Sigmoid colon (tissue), 7 donors: ENCODE results near the gene IL3RA. TPM values are rescaled to one million over a fixed set of nuclear protein-coding genes. Genes with fewer than 3 reads are reported as not detected.
"Not testable (repeated sequence)": the region's sequence is repeated elsewhere in the genome, so short reads cannot be mapped to it uniquely, and the experiment has no call there.

ENCODE experiments used
- DNase-seq: peaks from one replicate; pipeline ENCODE4 v3.0.0-alpha.2; 2019
- H3K27ac ChIP-seq, 4 donors: fragments of 200-600 bp; sonication (generic); one replicate each; pipeline ENCODE4 v1.5.1; 2016 to 2019; ENCODE audit warnings: mild to moderate bottlenecking in 1 of 4
- H3K27me3 ChIP-seq, 3 donors: fragments of 200-600 bp; sonication (generic); one replicate each; pipeline ENCODE4 v1.5.1; 2019; ENCODE audit warnings: mild to moderate bottlenecking in 1 of 3
- H3K36me3 ChIP-seq, 4 donors: fragments of 200-600 bp; sonication (generic); one replicate each; pipeline ENCODE4 v1.5.1; 2016 to 2019
- H3K4me1 ChIP-seq, 4 donors: fragments of 200-600 bp; sonication (generic); one replicate each; pipeline ENCODE4 v1.5.1; 2017 to 2019
- H3K4me3 ChIP-seq, 4 donors: fragments of 200-600 bp; sonication (generic); one replicate each; pipeline ENCODE4 v1.5.1; 2017 to 2019; ENCODE audit warnings: mild to moderate bottlenecking in 2 of 4, moderate library complexity in 1 of 4
- H3K9me3 ChIP-seq, 4 donors: fragments of 200-600 bp in 3 of 4; sonication (generic) in 3 of 4; one replicate each; pipeline versions ENCODE4 v1.5.1 to v1.6.1; 2013 to 2019
- CTCF ChIP-seq, 4 experiments: fragments of 450-650 bp in 3 of 4; fragments of 200-600 bp in 1 of 4; IDR thresholded peaks; one replicate each; pipeline ENCODE4 v1.5.1; 2016 to 2019; ENCODE audit warnings: antibody characterized with exemption in 4 of 4, mild to moderate bottlenecking in 3 of 4, moderate library complexity in 2 of 4
- EP300 ChIP-seq, 4 donors: sonication (generic); formaldehyde crosslinking; IDR thresholded peaks; one replicate each; pipeline ENCODE4 v1.6.1; 2017; ENCODE audit warnings: antibody characterized with exemption in 4 of 4
- POLR2A ChIP-seq, 2 donors: fragments of 450-650 bp; IDR thresholded peaks; one replicate each; pipeline ENCODE4 v1.6.1; 2016; ENCODE audit warnings: antibody characterized with exemption in 2 of 2, mild to moderate bottlenecking in 2 of 2, moderate library complexity in 2 of 2
- POLR2AphosphoS5 ChIP-seq, 4 donors: sonication (generic); formaldehyde crosslinking; IDR thresholded peaks; one replicate each; pipeline ENCODE4 v1.6.1; 2017; ENCODE audit warnings: antibody characterized with exemption in 4 of 4
- WGBS, 2 donors: extraction: QIAGEN DNeasy Blood & Tissue Kit; methylation state at CpG; one replicate each; pipeline ENCODE4 v1.1.7; 2013; 5-methylcytosine and 5-hydroxymethylcytosine counted together
- intact Hi-C: fragments of 100-400 bp; cut with DNase I; formaldehyde crosslinking; loops from one replicate; pipeline ENCODE4 v1.15.1; 2023
- polyA plus RNA-seq, 3 donors: library from polyadenylated mRNA; stranded (reverse); fragments of 200-250 nt; gene quantifications; one replicate each; pipeline ENCODE4 v1.2.3, GENCODE V29; 2013
- total RNA-seq, 4 donors: library from RNA; depleted of rRNA; stranded (reverse); fragments of >200 nt; gene quantifications; one replicate each; pipeline ENCODE4 v1.1.0, GENCODE V29; 2016
- donor health status: healthy with polysubstance abuse.
- donor health status: Bipolar disorder and iron deficiency.
- donor health status: healthy.

Gene IL3RA
- total and polyA plus RNA-seq, 7 donors: 1.2 to 13.4 (median 5.6) TPM

DNA sequence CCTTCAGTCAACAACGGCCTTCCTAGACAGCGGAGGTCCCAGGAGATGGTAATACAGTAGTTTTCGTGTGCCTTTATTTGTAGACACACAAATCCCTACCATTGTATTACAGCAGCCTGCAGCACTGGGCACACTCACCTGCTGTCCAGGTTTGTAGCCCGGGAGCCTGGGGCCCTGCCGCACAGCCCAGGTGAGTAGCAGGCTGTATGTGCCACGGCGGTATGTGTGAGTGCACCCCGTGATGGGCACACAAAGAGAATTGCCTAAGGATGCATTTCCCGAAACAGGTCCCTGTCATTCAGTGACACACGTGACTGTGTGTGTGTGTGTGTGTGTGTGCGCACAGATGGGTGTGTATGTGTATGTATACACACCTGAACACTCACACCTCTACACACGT, 63.5 kb downstream of the IL3RA start:
- peaks cover 12 to 55% (median 22%) of the 10 kb centered on the region in 4 donors for H3K36me3 ChIP-seq
- 87 to 94% methylated on average over 12 of the region's 12 CpGs for WGBS, 2 donors
- TF ChIP-seq EP300 (IDR thresholded peaks at IDR 0.05) (no peak), CTCF (IDR thresholded peaks at IDR 0.05) (no peak), POLR2AphosphoS5 (IDR thresholded peaks at IDR 0.05) (no peak), POLR2A (IDR thresholded peaks at IDR 0.05) (no peak)

DNA sequence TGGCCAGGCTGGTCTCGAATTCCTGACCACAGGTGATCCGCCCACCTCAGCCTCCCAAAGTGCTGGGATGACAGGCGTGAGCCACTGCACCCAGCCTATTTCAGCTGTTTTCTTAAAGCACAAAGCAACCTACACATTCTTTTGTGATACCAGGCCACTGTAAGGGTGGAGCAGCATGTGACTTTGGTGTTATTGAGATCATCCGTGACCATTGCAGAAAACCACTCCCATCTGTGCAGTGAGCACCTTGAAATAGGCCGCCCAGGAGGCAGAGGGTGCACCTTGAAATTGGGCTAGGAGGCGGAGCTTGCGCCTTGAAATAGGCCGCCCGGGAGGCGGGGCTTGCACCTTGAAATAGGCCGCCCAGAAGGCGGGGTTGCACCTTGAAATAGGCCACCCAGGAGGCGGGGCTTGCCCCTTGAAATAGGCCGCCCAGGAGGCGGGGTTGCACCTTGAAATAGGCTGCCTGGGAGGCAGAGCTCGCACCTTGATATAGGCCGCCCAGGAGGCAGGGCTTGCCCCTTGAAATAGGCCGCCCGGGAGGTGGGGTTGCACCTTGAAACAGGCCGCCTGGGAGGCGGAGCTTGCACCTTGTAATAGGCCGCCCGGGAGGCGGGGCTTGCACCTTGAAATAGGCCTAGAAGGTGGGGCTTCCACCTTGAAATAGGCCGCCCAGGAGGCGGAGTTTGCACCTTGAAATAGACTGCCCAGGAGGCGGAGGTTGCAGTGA, 64.3 kb downstream of the IL3RA start:
- DNase-seq: peak; percentile 48
- Histone ChIP-seq H3K9me3 (no peaks in the 10 kb centered on the region), H3K36me3 (peaks cover 12 to 64% (median 29%) of the 10 kb centered on the region in 4 donors), H3K27ac (no peak overlapping the region), H3K4me3 (no peak overlapping the region), H3K27me3 (no peaks in the 10 kb centered on the region), H3K4me1 (no peaks in the 10 kb centered on the region)
- whole genome bisulfite sequencing, 2 donors: 83 to 87% methylated on average over 27 of the region's 27 CpGs
- intact Hi-C loops: no loop called here
- no peak for TF ChIP-seq CTCF (IDR thresholded peaks at IDR 0.05)
- no peak for TF ChIP-seq POLR2A (IDR thresholded peaks at IDR 0.05)
- TF ChIP-seq POLR2AphosphoS5 (IDR thresholded peaks at IDR 0.05): no peak
- no peak for TF ChIP-seq EP300 (IDR thresholded peaks at IDR 0.05)

More for the DNA sequence above, 63.5 kb downstream of the IL3RA start:
- H3K4me1 ChIP-seq: peaks cover 0 to 4% (median 3%) of the 10 kb centered on the region in 4 donors
- no peaks in the 10 kb centered on the region for H3K9me3 ChIP-seq
- H3K27me3 ChIP-seq: no peaks in the 10 kb centered on the region
- no peak overlapping the region for H3K4me3 ChIP-seq
- intact Hi-C loops: no loop called here
- peak; percentile 21 for DNase-seq
- no peak overlapping the region for H3K27ac ChIP-seq

- no peaks in the 10 kb centered on the region for H3K4me1 ChIP-seq
- no peak for TF ChIP-seq EP300 (IDR thresholded peaks at IDR 0.05)
- no peak for TF ChIP-seq POLR2AphosphoS5 (IDR thresholded peaks at IDR 0.05)
- no peak for TF ChIP-seq CTCF (IDR thresholded peaks at IDR 0.05)
- no peaks in the 10 kb centered on the region for H3K27me3 ChIP-seq
- peak; percentile 58 for DNase-seq
- whole genome bisulfite sequencing, 2 donors: 93 to 95% methylated on average over 30 of the region's 30 CpGs
- intact Hi-C loops: no loop called here
- no peaks in the 10 kb centered on the region for H3K9me3 ChIP-seq
- H3K36me3 ChIP-seq: peaks cover 12 to 73% (median 30%) of the 10 kb centered on the region in 4 donors
- no peak overlapping the region for H3K27ac ChIP-seq
- no peak overlapping the region for H3K4me3 ChIP-seq
These were observed 65.2 kb downstream of the IL3RA start for GRCh38 chrX:1401611-1402430.

DNA sequence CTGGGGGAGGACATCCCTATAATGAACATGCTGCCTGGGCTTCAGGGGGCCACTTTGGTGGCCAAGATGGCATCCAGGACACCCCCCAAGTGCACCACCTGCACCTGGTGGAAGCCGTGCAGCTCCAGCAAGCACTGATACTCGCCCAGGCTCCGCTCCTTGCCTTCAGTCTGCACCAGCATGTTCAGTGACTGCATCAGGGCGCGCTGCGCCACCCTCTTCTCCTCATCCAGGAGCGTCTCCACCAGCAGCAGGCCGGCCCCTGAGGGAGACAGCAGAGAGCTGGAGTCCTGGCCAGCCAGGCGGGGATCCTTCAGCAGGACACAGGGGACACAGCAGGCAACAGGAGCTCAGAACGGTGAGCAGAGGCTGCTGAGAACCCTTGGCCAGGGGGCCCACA, 66.6 kb downstream of the IL3RA start:
- Histone ChIP-seq H3K9me3 (no peaks in the 10 kb centered on the region), H3K4me3 (no peak overlapping the region), H3K27me3 (no peaks in the 10 kb centered on the region), H3K36me3 (peaks cover 12 to 78% (median 39%) of the 10 kb centered on the region in 4 donors), H3K4me1 (no peaks in the 10 kb centered on the region), H3K27ac (no peak overlapping the region)
- 97 to 98% methylated on average over 10 of the region's 10 CpGs for WGBS, 2 donors
- DNase-seq: peak; percentile 48
- intact Hi-C loops: no loop called here
- no peak for TF ChIP-seq POLR2A (IDR thresholded peaks at IDR 0.05)

- WGBS, 2 donors: 98% methylated on average over 3 of the region's 3 CpGs
- H3K9me3 ChIP-seq, DNase-seq, H3K27ac ChIP-seq, H3K4me1 ChIP-seq, intact Hi-C loops, H3K27me3 ChIP-seq, H3K4me3 ChIP-seq: not testable (repeated sequence)
- H3K36me3 ChIP-seq: peaks cover 12 to 78% (median 39%) of the 10 kb centered on the region in 4 donors
These were observed 67.3 kb downstream of the IL3RA start for GRCh38 chrX:1403867-1404266.

GRCh38 chrX:1405769-1406168, 69.2 kb downstream of the IL3RA start:
- H3K4me3 ChIP-seq, intact Hi-C loops, H3K4me1 ChIP-seq, H3K27ac ChIP-seq, H3K9me3 ChIP-seq, DNase-seq, H3K27me3 ChIP-seq: not testable (repeated sequence)
- H3K36me3 ChIP-seq: peaks cover 12 to 68% (median 37%) of the 10 kb centered on the region in 4 donors
- WGBS, 2 donors: 97 to 99% methylated on average over 2 of the region's 2 CpGs
